Osteoblast (primary cell): ENCODE data around the gene KCNAB1. TPM values are rescaled to one million over a fixed set of nuclear protein-coding genes. Genes with fewer than 3 reads are reported as not detected.

Source experiments
- DNase-seq: peaks from one replicate; pipeline ENCODE4 v3.0.0; 2011; ENCODE audit warnings: low spot score, mixed read lengths; ENCODE audit not compliant: insufficient read length; ENCODE audit errors: missing footprints
- H2AFZ ChIP-seq: 2 replicates; pipeline ENCODE4 v1.6.0; 2011; ENCODE audit warnings: mild to moderate bottlenecking, low read length
- H3K27ac ChIP-seq: 2 replicates; pipeline ENCODE4 v1.5.1; 2011; ENCODE audit warnings: mild to moderate bottlenecking, low read depth, low read length, moderate library complexity
- H3K27me3 ChIP-seq: 2 replicates; pipeline ENCODE4 v1.6.0; 2012; ENCODE audit warnings: mild to moderate bottlenecking, control low read depth, inconsistent platforms, low read length, moderate library complexity; ENCODE audit not compliant: insufficient read depth
- H3K36me3 ChIP-seq: 2 replicates; pipeline ENCODE4 v1.5.1; 2011; ENCODE audit warnings: mild to moderate bottlenecking, low read length, control low read depth, moderate library complexity; ENCODE audit not compliant: insufficient read depth
- H3K4me1 ChIP-seq: 2 replicates; pipeline ENCODE4 v1.5.1; 2011; ENCODE audit warnings: mild to moderate bottlenecking, low read length, control low read depth, moderate library complexity; ENCODE audit not compliant: insufficient read depth
- H3K4me2 ChIP-seq: 2 replicates; pipeline ENCODE4 v1.6.0; 2011; ENCODE audit warnings: mild to moderate bottlenecking, low read length; ENCODE audit not compliant: insufficient read depth
- H3K4me3 ChIP-seq: fragments of 200-600 bp; sonication (generic); 3 replicates; pipeline ENCODE4 v1.5.1; 2012; ENCODE audit warnings: mild to moderate bottlenecking, low read length, inconsistent platforms; ENCODE audit not compliant: insufficient read depth
- H3K79me2 ChIP-seq: 2 replicates; pipeline ENCODE4 v1.6.0; 2012; ENCODE audit warnings: mild to moderate bottlenecking, low read length, control low read depth, inconsistent platforms; ENCODE audit not compliant: insufficient read depth
- H3K9me3 ChIP-seq: 2 replicates; pipeline ENCODE4 v1.5.1; 2011; ENCODE audit warnings: low read depth, low read length, control low read depth
- H4K20me1 ChIP-seq: 2 replicates; pipeline ENCODE4 v1.6.0; 2012; ENCODE audit warnings: mild to moderate bottlenecking, low read length, control low read depth; ENCODE audit not compliant: insufficient read depth
- CTCF ChIP-seq: IDR thresholded peaks from 2 replicates; pipeline ENCODE4 v1.5.1; 2011; ENCODE audit warnings: mild to moderate bottlenecking, low read depth, low read length, moderate library complexity; ENCODE audit errors: extremely low read depth
- total RNA-seq: library from RNA; depleted of rRNA; stranded (reverse); fragments of >200 nt; gene quantifications from 2 replicates; pipeline ENCODE4 v1.2.3, GENCODE V29; 2012

KCNAB1 gene
- total RNA-seq, 1 donor: 0.36 TPM

GRCh38 chr3:156256945-156257344 is 136.6 kb downstream of the KCNAB1 start:
- Histone ChIP-seq H3K9me3 (no peaks in the 10 kb centered on the region), H3K27ac (no peak overlapping the region), H3K4me2 (no peak overlapping the region), H3K4me1 (no peaks in the 10 kb centered on the region), H3K4me3 (no peak overlapping the region), H3K36me3 (no peaks in the 10 kb centered on the region), H3K27me3 (no peaks in the 10 kb centered on the region), H4K20me1 (no peaks in the 10 kb centered on the region), H3K79me2 (no peaks in the 10 kb centered on the region), H2AFZ (no peak overlapping the region)
- peak; percentile 15 for DNase-seq
- no peak for TF ChIP-seq CTCF

GRCh38 chr3:156258301-156258700 is 137.9 kb downstream of the KCNAB1 start:
- Histone ChIP-seq H3K4me1 (no peaks in the 10 kb centered on the region), H4K20me1 (no peaks in the 10 kb centered on the region), H3K79me2 (no peaks in the 10 kb centered on the region), H3K4me3 (no peak overlapping the region), H3K36me3 (no peaks in the 10 kb centered on the region), H3K9me3 (no peaks in the 10 kb centered on the region), H3K27ac (no peak overlapping the region), H3K27me3 (no peaks in the 10 kb centered on the region), H3K4me2 (no peak overlapping the region), H2AFZ (no peak overlapping the region)
- no peak for TF ChIP-seq CTCF
- DNase-seq: no peak

GRCh38 chr3:156259896-156260295 is 139.5 kb downstream of the KCNAB1 start:
- no peak for TF ChIP-seq CTCF
- H3K27ac ChIP-seq: no peak overlapping the region
- H3K4me2 ChIP-seq: no peak overlapping the region
- no peaks in the 10 kb centered on the region for H3K36me3 ChIP-seq
- H3K79me2 ChIP-seq: no peaks in the 10 kb centered on the region
- no peak overlapping the region for H3K4me3 ChIP-seq
- H4K20me1 ChIP-seq: no peaks in the 10 kb centered on the region
- DNase-seq: no peak
- H3K9me3 ChIP-seq: no peaks in the 10 kb centered on the region
- no peaks in the 10 kb centered on the region for H3K27me3 ChIP-seq
- no peak overlapping the region for H2AFZ ChIP-seq
- H3K4me1 ChIP-seq: no peaks in the 10 kb centered on the region

GRCh38 chr3:156260331-156260730 is 140.0 kb downstream of the KCNAB1 start:
- no peak for DNase-seq
- Histone ChIP-seq H3K79me2 (no peaks in the 10 kb centered on the region), H3K27ac (no peak overlapping the region), H3K4me1 (no peaks in the 10 kb centered on the region), H3K4me3 (no peak overlapping the region), H3K4me2 (no peak overlapping the region), H3K36me3 (no peaks in the 10 kb centered on the region), H3K27me3 (no peaks in the 10 kb centered on the region), H4K20me1 (no peaks in the 10 kb centered on the region), H2AFZ (no peak overlapping the region), H3K9me3 (no peaks in the 10 kb centered on the region)
- TF ChIP-seq CTCF: no peak
